Esophagus muscularis mucosa (tissue), 4 donors: ENCODE measurements around the gene SETD2. TPM values are rescaled to one million over a fixed set of nuclear protein-coding genes. Genes with fewer than 3 reads are reported as not detected.
A peak's percentile ranks its signal among the peaks of the same experiment; 100 is the strongest.

Experiments used
- DNase-seq: peaks from one replicate; pipeline ENCODE4 v3.0.0-alpha.2; 2017; ENCODE audit errors: extremely low spot score
- H3K27ac ChIP-seq, 4 donors: fragments of 200-600 bp; sonication (generic); replicated peaks in 1 of 4; 1 replicate in 3 of 4; 2 replicates in 1 of 4; pipeline ENCODE4 v1.5.1; 2016 to 2019; ENCODE audit warnings: mild to moderate bottlenecking in 1 of 4
- H3K27me3 ChIP-seq, 4 donors: fragments of 200-600 bp; sonication (generic); one replicate each; pipeline versions ENCODE4 v1.5.1 to v1.6.0; 2016 to 2019
- H3K36me3 ChIP-seq, 4 donors: fragments of 200-600 bp; sonication (generic); one replicate each; pipeline ENCODE4 v1.5.1; 2016 to 2019
- H3K4me1 ChIP-seq, 4 donors: fragments of 200-600 bp; sonication (generic); one replicate each; pipeline ENCODE4 v1.5.1; 2016 to 2019
- H3K4me3 ChIP-seq, 4 donors: fragments of 200-600 bp; sonication (generic); 1 replicate in 2 of 4; 2 replicates in 2 of 4; pipeline ENCODE4 v1.5.1; 2016 to 2019; ENCODE audit warnings: mild to moderate bottlenecking in 4 of 4, moderate library complexity in 1 of 4
- H3K9me3 ChIP-seq, 4 donors: fragments of 200-600 bp; sonication (generic); 1 replicate in 3 of 4; 2 replicates in 1 of 4; pipeline ENCODE4 v1.5.1; 2016 to 2019
- CTCF ChIP-seq, 3 experiments: fragments of 200-600 bp in 2 of 3; fragments of 450-650 bp in 1 of 3; sonication (generic) in 2 of 3; IDR thresholded peaks; one replicate each; pipeline ENCODE4 v1.5.1; 2017 to 2019; ENCODE audit warnings: antibody characterized with exemption in 3 of 3, mild to moderate bottlenecking in 2 of 3, moderate library complexity in 1 of 3
- EP300 ChIP-seq: sonication (generic); formaldehyde crosslinking; IDR thresholded peaks from one replicate; pipeline ENCODE4 v1.6.1; 2017; ENCODE audit warnings: antibody characterized with exemption
- POLR2A ChIP-seq: fragments of 450-650 bp; IDR thresholded peaks from one replicate; pipeline ENCODE4 v1.6.1; 2017; ENCODE audit warnings: antibody characterized with exemption, moderate library complexity, mild to moderate bottlenecking, low read depth
- POLR2AphosphoS5 ChIP-seq, 2 donors: sonication (generic); formaldehyde crosslinking; IDR thresholded peaks; one replicate each; pipeline ENCODE4 v1.6.1; 2017; ENCODE audit warnings: antibody characterized with exemption in 2 of 2
- WGBS: methylation state at CpG from one replicate; pipeline ENCODE4 v1.1.5; 2018; 5-methylcytosine and 5-hydroxymethylcytosine counted together
- intact Hi-C: fragments of 100-400 bp; cut with DNase I; formaldehyde crosslinking; loops from one replicate; pipeline ENCODE4 v1.15.1; 2023
- total RNA-seq, 4 donors: library from RNA; depleted of rRNA; stranded (reverse); fragments of >200 nt; gene quantifications; one replicate each; pipeline versions ENCODE4 v1.1.0 to v1.2.1, GENCODE V29; 2016

SETD2 gene
- total RNA-seq, 4 donors from 2014 or later: 52.2 to 66.4 (median 56.8) TPM

GRCh38 chr3:47176582-47176981 is 12.7 kb upstream of the SETD2 start:
- TF ChIP-seq EP300: no peak
- TF ChIP-seq POLR2AphosphoS5 (IDR thresholded peaks at IDR 0.05): no peak
- TF ChIP-seq CTCF (IDR thresholded peaks at IDR 0.05): no peak
- TF ChIP-seq POLR2A: no peak

GRCh38 chr3:47163169-47164006 is 525 bp downstream of the SETD2 start:
- Histone ChIP-seq H3K27me3 (no peaks in the 10 kb centered on the region), H3K36me3 (no peaks in the 10 kb centered on the region), H3K9me3 (no peaks in the 10 kb centered on the region), H3K4me1 (peaks cover 51 to 63% (median 56%) of the 10 kb centered on the region in 4 donors), H3K27ac (peak overlapping the region; percentile 94 to 98 (median 97)), H3K4me3 (peak overlapping the region; percentile 79 to 99 (median 86))
- DNase-seq: no peak
- intact Hi-C loops: loop anchor here (5.0 kb wide), 1 partner anchor 119 kb away; the partner anchor contains the start of genes KIF9 and KLHL18
- TF ChIP-seq POLR2A: no peak
- peak in 1 of 2 donors; percentile 3 for TF ChIP-seq POLR2AphosphoS5 (IDR thresholded peaks at IDR 0.05)
- TF ChIP-seq EP300: no peak
- TF ChIP-seq CTCF (IDR thresholded peaks at IDR 0.05): no peak
- 4% methylated on average over 4 of the region's 106 CpGs for whole genome bisulfite sequencing

More at GRCh38 chr3:47176582-47176981, 12.7 kb upstream of the SETD2 start:
- Histone ChIP-seq H3K9me3 (no peaks in the 10 kb centered on the region), H3K4me3 (no peak overlapping the region), H3K27ac (no peak overlapping the region), H3K36me3 (peaks cover 0 to 39% (median 15%) of the 10 kb centered on the region in 4 donors), H3K4me1 (no peaks in the 10 kb centered on the region), H3K27me3 (no peaks in the 10 kb centered on the region)
- intact Hi-C loops: no loop called here
- WGBS: 93% methylated on average over 5 of the region's 5 CpGs
- DNase-seq: no peak

DNA sequence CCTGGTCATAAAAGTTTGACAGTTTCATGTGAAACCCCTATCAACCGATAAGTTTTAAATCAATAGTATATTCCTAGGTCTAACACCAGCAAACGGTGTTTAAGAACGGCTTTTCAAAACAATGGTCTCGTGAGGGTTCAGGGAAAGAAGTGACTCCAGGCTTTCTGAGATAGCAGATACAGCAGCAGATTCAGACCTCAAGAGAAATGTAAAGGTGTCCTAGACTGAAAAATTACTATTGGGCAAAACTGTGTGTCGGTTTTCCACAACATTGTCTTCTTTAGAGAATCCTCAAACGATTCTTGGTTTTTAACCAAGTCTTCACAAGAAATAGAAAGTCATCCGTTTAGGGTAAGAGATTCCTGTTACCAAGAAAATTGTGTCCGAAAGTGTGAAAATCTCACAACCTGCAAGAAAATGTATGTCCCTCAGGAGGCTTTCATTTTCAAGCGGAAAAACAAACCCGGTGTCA is 1.2 kb downstream of the SETD2 start:
- H3K4me1 ChIP-seq: peaks cover 54 to 69% (median 63%) of the 10 kb centered on the region in 4 donors
- 2% methylated on average over 10 of the region's 10 CpGs for WGBS
- intact Hi-C loops: loop anchor here (5.0 kb wide), 1 partner anchor 120 kb away; the partner anchor contains the start of genes KIF9 and KLHL18
- no peaks in the 10 kb centered on the region for H3K9me3 ChIP-seq
- H3K36me3 ChIP-seq: no peaks in the 10 kb centered on the region
- no peak for TF ChIP-seq EP300
- no peak for TF ChIP-seq POLR2AphosphoS5 (IDR thresholded peaks at IDR 0.05)
- TF ChIP-seq CTCF (IDR thresholded peaks at IDR 0.05): no peak
- no peak for TF ChIP-seq POLR2A
- peak overlapping the region; percentile 79 to 99 (median 86) for H3K4me3 ChIP-seq
- H3K27ac ChIP-seq: peak overlapping the region; percentile 94 to 98 (median 97)
- H3K27me3 ChIP-seq: no peaks in the 10 kb centered on the region
- DNase-seq: no peak

DNA sequence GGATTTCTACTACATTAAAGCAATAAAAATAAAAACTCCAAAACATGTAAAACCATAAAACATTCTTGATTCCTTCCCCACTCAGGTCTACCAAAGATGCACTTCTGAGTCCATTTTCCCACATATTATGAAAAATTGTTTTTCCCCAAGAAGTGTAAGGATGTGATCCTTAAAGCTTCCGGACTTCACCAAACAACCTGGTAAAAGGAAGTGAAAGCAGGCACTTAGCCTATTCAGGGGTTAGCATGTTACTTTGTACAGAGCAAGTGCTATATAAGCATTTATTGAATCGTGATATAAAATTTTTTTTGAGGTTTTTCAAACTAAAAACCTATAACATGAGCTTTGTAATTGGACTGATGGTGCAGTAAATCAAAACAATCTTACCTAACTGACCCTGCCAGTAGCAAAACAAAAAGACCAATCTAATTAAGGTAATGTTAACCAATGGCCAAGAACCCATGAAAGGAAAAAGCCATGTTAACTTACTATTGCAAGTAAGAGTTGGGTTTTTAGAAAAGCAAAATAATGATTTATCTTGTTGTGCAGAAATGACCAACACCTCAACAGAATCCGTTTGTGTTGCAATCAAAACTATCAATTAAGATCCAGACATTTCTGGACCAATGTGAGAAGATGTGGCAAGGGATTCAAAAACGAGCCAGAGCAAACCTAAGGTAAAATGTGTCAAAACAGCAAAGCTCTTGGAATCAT is 1.8 kb downstream of the SETD2 start:
- Histone ChIP-seq H3K27me3 (no peaks in the 10 kb centered on the region), H3K9me3 (no peaks in the 10 kb centered on the region), H3K27ac (peak overlapping the region; percentile 94 to 98 (median 97)), H3K36me3 (no peaks in the 10 kb centered on the region), H3K4me3 (peak overlapping the region; percentile 79 to 99 (median 86)), H3K4me1 (peaks cover 54 to 71% (median 68%) of the 10 kb centered on the region in 4 donors)
- no peak for DNase-seq
- intact Hi-C loops: loop anchor here (5.0 kb wide), 1 partner anchor 120 kb away; the partner anchor contains the start of genes KIF9 and KLHL18
- WGBS: 18% methylated on average over 4 of the region's 4 CpGs
- TF ChIP-seq POLR2AphosphoS5 (IDR thresholded peaks at IDR 0.05) (no peak), POLR2A (no peak), EP300 (no peak), CTCF (IDR thresholded peaks at IDR 0.05) (no peak)
